Measurements from ENCODE around the gene DEFB132.
A peak's percentile ranks its signal among the peaks of the same experiment; 100 is the strongest.

The DEFB132 gene

GRCh38 chr20:310645-311044 is 53.1 kb downstream of the DEFB132 start:
- no peak overlapping the region for H3K9ac ChIP-seq
- peak overlapping the region; percentile 67 for H2AFZ ChIP-seq
- no peaks in the 10 kb centered on the region for H3K9me3 ChIP-seq (ENCODE audit: control insufficient read depth, low read length)
- no peak for TF ChIP-seq CTCF (IDR thresholded peaks at IDR 0.05)
- H3K4me2 ChIP-seq (ENCODE audit: low read length), result peak overlapping the region; percentile 97
- no peaks in the 10 kb centered on the region for H3K27me3 ChIP-seq (ENCODE audit: control insufficient read depth, insufficient read depth, low read length)
- H3K79me2 ChIP-seq, result no peaks in the 10 kb centered on the region
- peak overlapping the region; percentile 86 for H3K4me3 ChIP-seq (ENCODE audit: low read depth, low read length)
- peaks cover 9% of the 10 kb centered on the region for H3K4me1 ChIP-seq
- H3K27ac ChIP-seq, result peak overlapping the region; percentile 91
- no peaks in the 10 kb centered on the region for H3K36me3 ChIP-seq (ENCODE audit: control insufficient read depth, insufficient read depth, low read length)

Measured in parathyroid adenoma (tissue), 2 donors.